HCT116 (cell line): Measurements from ENCODE around the gene HCN1. TPM values are rescaled to one million over a fixed set of nuclear protein-coding genes. Genes with fewer than 3 reads are reported as not detected.
A peak's percentile ranks its signal among the peaks of the same experiment; 100 is the strongest.

ENCODE experiments used
- ATAC-seq: fragments of 200-7000 bp; cut with Tn5 transposase; 2 replicates; pipeline ENCODE4 v1.9.1; 2020; ENCODE audit warnings: mild to moderate bottlenecking, moderate library complexity
- BruUV-seq: library from RNA; stranded (reverse); fragments of 400-500 nt; replicated peaks from 2 replicates; lab custom pipeline; 2021; lab: Mats Ljungman, UMichigan
- CTCF ChIA-PET: fragments of 300-600 bp; sonication (Branson Sonifier 250); formaldehyde crosslinking; loops from one replicate; lab custom pipeline; 2021; ENCODE audit warnings: antibody characterized with exemption; lab: Charles Lee
- POLR2A ChIA-PET: fragments of 300-600, 350-600 bp; sonication (Branson Sonifier 250); formaldehyde crosslinking; loops from one replicate; lab custom pipeline; 2021; ENCODE audit warnings: antibody characterized with exemption; lab: Charles Lee
- RAD21 ChIA-PET, 2 experiments: fragments of 300-600 bp; sonication (Branson Sonifier 250); formaldehyde crosslinking; loops; one replicate each; lab custom pipeline; 2023; ENCODE audit warnings: low total read pairs in 2 of 2; ENCODE audit not compliant: uncharacterized antibody in 2 of 2, unreplicated experiment in 2 of 2, low non-redundant PET in 1 of 2; lab: Charles Lee
- DNase-seq: peaks from one replicate; pipeline ENCODE4 v3.0.0-alpha.2; 2010; ENCODE audit warnings: low read depth, low spot score
- H2AFZ ChIP-seq: fragments of 200-600 bp; shearing (Covaris generic), sonication (generic); 2 replicates; pipeline ENCODE4 v1.6.1; 2017; ENCODE audit warnings: low read depth, mixed run types, mixed read lengths, antibody characterized with exemption, low read length; ENCODE audit not compliant: poor library complexity, severe bottlenecking
- H3K27ac ChIP-seq: 2 replicates; pipeline ENCODE4 v1.5.1; 2012; ENCODE audit warnings: low read depth, low read length
- H3K27me3 ChIP-seq: fragments of 200-600 bp; sonication (generic); 2 replicates; pipeline ENCODE4 v1.6.1; 2016; ENCODE audit warnings: mixed run types, low read length, mixed read lengths; ENCODE audit not compliant: insufficient read depth
- H3K36me3 ChIP-seq, 2 experiments: fragments of 200-500 bp in 1 of 2; fragments of 200-600 bp in 1 of 2; sonication (Bioruptor generic) in 1 of 2; sonication (generic) in 1 of 2; 2 replicates each; pipeline versions ENCODE4 v1.5.1 to v1.6.1; 2014 to 2016; ENCODE audit warnings: low read length in 2 of 2, inconsistent platforms in 1 of 2, mixed read lengths in 1 of 2, mixed run types in 1 of 2; ENCODE audit not compliant: insufficient read depth in 2 of 2, control insufficient read depth in 1 of 2
- H3K4me1 ChIP-seq, 2 experiments: fragments of 200-600 bp in 1 of 2; sonication (generic) in 1 of 2; 2 replicates each; pipeline versions ENCODE4 v1.5.1 to v1.6.1; 2012 to 2017; ENCODE audit warnings: low read length in 2 of 2, inconsistent platforms in 1 of 2, mild to moderate bottlenecking in 1 of 2, mixed read lengths in 1 of 2, mixed run types in 1 of 2, moderate library complexity in 1 of 2; ENCODE audit not compliant: insufficient read depth in 2 of 2, control insufficient read depth in 1 of 2
- H3K4me2 ChIP-seq: fragments of 200-600 bp; sonication (generic); 2 replicates; pipeline ENCODE4 v1.6.1; 2017; ENCODE audit warnings: mixed run types, low read length, mixed read lengths
- H3K4me3 ChIP-seq, 2 experiments: fragments of 200-600 bp in 1 of 2; sonication (generic) in 1 of 2; replicated peaks in 1 of 2; 2 replicates each; pipeline ENCODE4 v1.5.1; 2011 to 2016; ENCODE audit warnings: low read length in 2 of 2, control low read depth in 1 of 2, low read depth in 1 of 2, mild to moderate bottlenecking in 1 of 2, mixed read lengths in 1 of 2, mixed run types in 1 of 2
- H3K79me2 ChIP-seq: fragments of 200-600 bp; sonication (generic); 2 replicates; pipeline ENCODE4 v1.6.1; 2017; ENCODE audit warnings: mild to moderate bottlenecking, mixed run types, low read length, moderate library complexity, mixed read lengths; ENCODE audit not compliant: insufficient read depth
- H3K9ac ChIP-seq: fragments of 200-600 bp; sonication (generic); 2 replicates; pipeline ENCODE4 v1.6.1; 2016; ENCODE audit warnings: low read length, mixed read lengths
- H3K9me2 ChIP-seq: fragments of 200-600 bp; sonication (generic), shearing (Covaris generic); 2 replicates; pipeline ENCODE4 v1.6.1; 2017; ENCODE audit warnings: mixed run types, mild to moderate bottlenecking, moderate library complexity; ENCODE audit not compliant: insufficient read depth
- H3K9me3 ChIP-seq, 2 experiments: fragments of 200-500 bp in 1 of 2; fragments of 200-600 bp in 1 of 2; sonication (Bioruptor generic) in 1 of 2; sonication (generic) in 1 of 2; 2 replicates each; pipeline ENCODE4 v1.6.1; 2014 to 2017; ENCODE audit warnings: low read length in 2 of 2, mixed read lengths in 2 of 2, inconsistent platforms in 1 of 2, low read depth in 1 of 2, mild to moderate bottlenecking in 1 of 2, mixed run types in 1 of 2, moderate library complexity in 1 of 2; ENCODE audit not compliant: control insufficient read depth in 1 of 2, insufficient read depth in 1 of 2
- H4K20me1 ChIP-seq: fragments of 200-600 bp; sonication (generic), shearing (Covaris generic); 2 replicates; pipeline ENCODE4 v1.6.1; 2017; ENCODE audit warnings: mixed run types, mild to moderate bottlenecking, moderate library complexity; ENCODE audit not compliant: insufficient read depth
- EGR1 ChIP-seq: IDR thresholded peaks from 2 replicates; pipeline ENCODE4 v1.6.1; 2012; ENCODE audit warnings: low read depth
- ELF1 ChIP-seq: IDR thresholded peaks from 2 replicates; pipeline ENCODE4 v1.6.1; 2012; ENCODE audit warnings: low read depth, borderline replicate concordance
- EZH2phosphoT487 ChIP-seq: fragments of 200-600 bp; IDR thresholded peaks from 2 replicates; pipeline ENCODE4 v1.6.1; 2018; ENCODE audit warnings: antibody characterized with exemption, borderline replicate concordance
- FOSL1 ChIP-seq: IDR thresholded peaks from 2 replicates; pipeline ENCODE4 v1.6.1; 2012; ENCODE audit warnings: low read depth
- JUND ChIP-seq: IDR thresholded peaks from 2 replicates; pipeline ENCODE4 v1.6.1; 2012
- MAX ChIP-seq: IDR thresholded peaks from 2 replicates; pipeline ENCODE4 v1.6.1; 2012
- POLR2AphosphoS5 ChIP-seq: IDR thresholded peaks from 2 replicates; pipeline ENCODE4 v1.6.1; 2011; ENCODE audit warnings: mild to moderate bottlenecking, low read depth, low read length, moderate library complexity
- SP1 ChIP-seq: IDR thresholded peaks from 2 replicates; pipeline ENCODE4 v1.6.1; 2012; ENCODE audit warnings: low read depth
- TCF7L2 ChIP-seq: IDR thresholded peaks from 2 replicates; pipeline ENCODE4 v1.7.0; 2011; ENCODE audit warnings: borderline replicate concordance, inconsistent platforms; ENCODE audit not compliant: insufficient read depth, insufficient read length; ENCODE audit errors: extremely low read depth
- YY1 ChIP-seq: IDR thresholded peaks from 2 replicates; pipeline ENCODE4 v1.6.1; 2011; ENCODE audit warnings: low read length, low read depth, moderate library complexity, mild to moderate bottlenecking; ENCODE audit not compliant: insufficient replicate concordance; ENCODE audit errors: extremely low read depth
- ZFX ChIP-seq: fragments of 450-650 bp; IDR thresholded peaks from 2 replicates; pipeline ENCODE4 v1.6.1; 2017
- ZNF274 ChIP-seq: fragments of 200-500 bp; sonication (Bioruptor generic); IDR thresholded peaks from 2 replicates; pipeline ENCODE4 v1.6.1; 2014; ENCODE audit warnings: mild to moderate bottlenecking, low read depth, low read length, inconsistent platforms
- intact Hi-C: fragments of 100-400 bp; cut with micrococcal nuclease; formaldehyde crosslinking; loops from 2 replicates; pipeline ENCODE4 v1.10.0; 2022
- total RNA-seq: library from RNA; stranded (reverse); gene quantifications from one replicate; pipeline ENCODE4 v1.2.1, GENCODE V29; 2021; ENCODE audit not compliant: unreplicated experiment
- TF ChIP-seq, protein P1 (sequence below), 3 experiments: fragments of 200-600 bp in 1 of 3; sonication (generic) in 1 of 3; IDR thresholded peaks in 2 of 3; conservative IDR thresholded peaks in 1 of 3; 2 replicates each; pipeline ENCODE4 v1.5.1; 2012 to 2017; ENCODE audit warnings: low read depth in 2 of 3, low read length in 2 of 3, antibody characterized with exemption in 1 of 3, borderline replicate concordance in 1 of 3, control low read depth in 1 of 3, mild to moderate bottlenecking in 1 of 3, mixed read lengths in 1 of 3, mixed run types in 1 of 3, moderate library complexity in 1 of 3; ENCODE audit not compliant: insufficient read depth in 1 of 3

The HCN1 gene
- total RNA-seq, 1 experiment from 2014 or later = 0.10 TPM

GRCh38 chr5:45279109-45279508, 417.1 kb downstream of the HCN1 start (continued):
- TF ChIP-seq POLR2AphosphoS5 (no peak), ZFX (no peak), ZNF274 (no peak), EZH2phosphoT487 (no peak), JUND (peak; percentile 71), ELF1 (no peak), TCF7L2 (no peak), YY1 (no peak)
- TF ChIP-seq, protein P1, sequence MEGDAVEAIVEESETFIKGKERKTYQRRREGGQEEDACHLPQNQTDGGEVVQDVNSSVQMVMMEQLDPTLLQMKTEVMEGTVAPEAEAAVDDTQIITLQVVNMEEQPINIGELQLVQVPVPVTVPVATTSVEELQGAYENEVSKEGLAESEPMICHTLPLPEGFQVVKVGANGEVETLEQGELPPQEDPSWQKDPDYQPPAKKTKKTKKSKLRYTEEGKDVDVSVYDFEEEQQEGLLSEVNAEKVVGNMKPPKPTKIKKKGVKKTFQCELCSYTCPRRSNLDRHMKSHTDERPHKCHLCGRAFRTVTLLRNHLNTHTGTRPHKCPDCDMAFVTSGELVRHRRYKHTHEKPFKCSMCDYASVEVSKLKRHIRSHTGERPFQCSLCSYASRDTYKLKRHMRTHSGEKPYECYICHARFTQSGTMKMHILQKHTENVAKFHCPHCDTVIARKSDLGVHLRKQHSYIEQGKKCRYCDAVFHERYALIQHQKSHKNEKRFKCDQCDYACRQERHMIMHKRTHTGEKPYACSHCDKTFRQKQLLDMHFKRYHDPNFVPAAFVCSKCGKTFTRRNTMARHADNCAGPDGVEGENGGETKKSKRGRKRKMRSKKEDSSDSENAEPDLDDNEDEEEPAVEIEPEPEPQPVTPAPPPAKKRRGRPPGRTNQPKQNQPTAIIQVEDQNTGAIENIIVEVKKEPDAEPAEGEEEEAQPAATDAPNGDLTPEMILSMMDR (IDR thresholded peaks at IDR 0.05 in 2 of 3, conservative IDR thresholded peaks at IDR 0.05 in 1 of 3; ENCODE audit: borderline replicate concordance in 1 of 3, insufficient read depth in 1 of 3, low read depth in 2 of 3, low read length in 2 of 3) = no peak

DNA sequence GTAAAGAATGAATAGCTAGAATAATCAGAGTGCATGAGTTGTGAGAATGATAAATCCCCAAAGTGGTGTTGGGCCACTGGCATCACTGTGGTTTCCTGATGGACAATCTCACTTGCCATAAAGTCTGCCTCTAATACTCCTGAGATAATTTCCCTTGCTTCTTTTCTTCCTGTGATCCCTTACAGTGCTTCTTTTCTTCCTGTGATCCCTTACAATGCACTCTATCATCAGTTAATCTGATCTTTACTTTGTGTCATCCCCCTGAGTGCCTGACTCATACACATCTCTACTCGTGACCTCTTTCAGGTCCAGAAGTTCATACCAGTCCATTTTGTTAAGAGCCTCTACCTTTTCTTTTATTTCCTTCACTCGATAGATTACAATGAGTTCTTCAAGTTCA, 418.3 kb downstream of the HCN1 start:
- DNase-seq = peak; percentile 51
- peak overlapping the region; percentile 45 for H3K27ac ChIP-seq
- no TSS peak for BruUV-seq
- H3K27me3 ChIP-seq = no peaks in the 10 kb centered on the region
- H3K79me2 ChIP-seq = no peaks in the 10 kb centered on the region
- H3K9me2 ChIP-seq = no peaks in the 10 kb centered on the region
- peak overlapping the region; percentile 28 for H2AFZ ChIP-seq
- H4K20me1 ChIP-seq = no peaks in the 10 kb centered on the region
- H3K4me3 ChIP-seq = no peak overlapping the region
- H3K36me3 ChIP-seq = 0 out of 4 replicates have a peak, but pooled peaks cover 0 to 10% of the 10 kb centered on the region in 2 experiments
- peak; percentile 83 for ATAC-seq
- H3K9me3 ChIP-seq = no peaks in the 10 kb centered on the region
- ChIA-PET RAD21 (no interaction called here), POLR2A (no interaction called here), CTCF (no interaction called here)
- H3K9ac ChIP-seq = peak overlapping the region; percentile 3; the same call in 1 of the 2 replicates
- no peak for TF ChIP-seq MAX
- TF ChIP-seq EGR1 = no peak
- TF ChIP-seq FOSL1 = peak; percentile 47
- peak; percentile 53; the same call in 1 of the 2 replicates for TF ChIP-seq SP1
- peaks cover 5 to 33% of the 10 kb centered on the region in 2 experiments; a peak in 3 of 4 replicates for H3K4me1 ChIP-seq
- H3K4me2 ChIP-seq = peak overlapping the region; percentile 45
- intact Hi-C loops = no loop called here
